ENCODE data around the gene CYB5D1. TPM values are rescaled to one million over a fixed set of nuclear protein-coding genes. Genes with fewer than 3 reads are reported as not detected.

Gene CYB5D1
- total RNA-seq, 1 experiment from 2014 or later, result 18.0 TPM

DNA sequence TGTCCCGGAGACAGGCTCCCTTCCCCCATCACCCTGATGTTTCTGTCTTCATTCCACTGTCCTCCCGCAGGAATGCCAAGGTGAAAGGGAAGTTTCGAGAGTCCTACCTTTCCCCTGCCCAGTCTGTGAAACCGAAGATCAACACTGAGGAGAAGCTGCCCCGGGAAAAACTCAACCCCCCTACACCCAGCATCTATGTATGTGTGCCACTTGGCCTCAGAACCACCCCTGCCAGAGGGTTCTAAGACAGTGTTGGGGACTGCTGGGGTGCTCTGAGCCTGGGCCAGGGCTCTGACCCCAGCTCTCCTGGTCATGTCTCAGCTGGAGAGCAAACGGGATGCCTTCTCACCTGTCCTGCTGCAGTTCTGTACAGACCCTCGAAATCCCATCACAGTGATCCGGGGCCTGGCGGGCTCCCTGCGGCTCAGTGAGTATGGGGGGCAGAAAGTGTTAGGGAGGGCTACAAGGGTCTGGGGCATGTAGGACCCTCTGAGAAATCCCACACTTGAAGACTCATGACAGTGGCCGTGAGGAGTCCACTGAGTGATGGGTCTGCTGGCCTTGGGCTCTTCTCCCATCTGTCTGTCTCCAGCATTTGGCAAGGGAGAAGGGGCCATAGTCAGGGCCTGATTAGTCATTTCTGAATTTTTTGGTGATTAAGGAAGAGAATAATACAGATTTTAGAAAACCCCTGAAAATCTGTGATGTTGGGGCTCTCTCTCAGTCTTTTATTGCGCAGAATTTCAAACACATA lies 7.9 kb upstream of the CYB5D1 start:
- DNase-seq, result no peak
- no peaks in the 10 kb centered on the region; the same call in 1 of the 2 replicates for H3K4me1 ChIP-seq (ENCODE audit: insufficient read depth, low read length)
- no peak overlapping the region for H3K27ac Mint-ChIP-seq
- H2AK5ac ChIP-seq (ENCODE audit: insufficient read length, low read length), result no peak overlapping the region
- no peak overlapping the region for H3T11ph ChIP-seq (ENCODE audit: low read length)
- no CpG with 5 or more reads among the region's 12 CpGs for WGBS (ENCODE audit: extremely low coverage, insufficient read length, low lambda C conversion rate)
- H3K27me3 Mint-ChIP-seq (ENCODE audit: low read depth), result peaks cover 18% of the 10 kb centered on the region
- H2BK120ac ChIP-seq (ENCODE audit: low read depth, low read length, poor library complexity, severe bottlenecking), result no peak overlapping the region
- H3K4ac ChIP-seq (ENCODE audit: low read depth, low read length), result no peak overlapping the region
- no peak overlapping the region for H3K14ac ChIP-seq (ENCODE audit: insufficient read depth, low read length)
- H3K23me2 ChIP-seq (ENCODE audit: insufficient read length, low read depth, low read length, poor library complexity, severe bottlenecking), result peaks cover 10% of the 10 kb centered on the region
- H4K5ac ChIP-seq (ENCODE audit: insufficient read length, low read depth, low read length), result no peak overlapping the region
- peaks cover 2 to 47% (median 40%) of the 10 kb centered on the region in 3 experiments; a peak in 6 of 7 replicates for H3K36me3 Mint-ChIP-seq (ENCODE audit: insufficient read depth in 1 of 3, low read depth in 3 of 3)
- H3K79me1 ChIP-seq (ENCODE audit: insufficient read depth, low read depth, low read length, poor library complexity, severe bottlenecking), result no peaks in the 10 kb centered on the region
- H3K9ac ChIP-seq (ENCODE audit: extremely low read depth, insufficient read length, low read length), result no peak overlapping the region
- no peak overlapping the region for H3K27ac ChIP-seq (ENCODE audit: insufficient read length, low read depth, low read length)
- H3K56ac ChIP-seq (ENCODE audit: insufficient read length, low read depth, low read length), result no peak overlapping the region
- H3K4me2 ChIP-seq (ENCODE audit: insufficient read depth, insufficient read length, low read length), result no peak overlapping the region
- TF ChIP-seq, protein P1, sequence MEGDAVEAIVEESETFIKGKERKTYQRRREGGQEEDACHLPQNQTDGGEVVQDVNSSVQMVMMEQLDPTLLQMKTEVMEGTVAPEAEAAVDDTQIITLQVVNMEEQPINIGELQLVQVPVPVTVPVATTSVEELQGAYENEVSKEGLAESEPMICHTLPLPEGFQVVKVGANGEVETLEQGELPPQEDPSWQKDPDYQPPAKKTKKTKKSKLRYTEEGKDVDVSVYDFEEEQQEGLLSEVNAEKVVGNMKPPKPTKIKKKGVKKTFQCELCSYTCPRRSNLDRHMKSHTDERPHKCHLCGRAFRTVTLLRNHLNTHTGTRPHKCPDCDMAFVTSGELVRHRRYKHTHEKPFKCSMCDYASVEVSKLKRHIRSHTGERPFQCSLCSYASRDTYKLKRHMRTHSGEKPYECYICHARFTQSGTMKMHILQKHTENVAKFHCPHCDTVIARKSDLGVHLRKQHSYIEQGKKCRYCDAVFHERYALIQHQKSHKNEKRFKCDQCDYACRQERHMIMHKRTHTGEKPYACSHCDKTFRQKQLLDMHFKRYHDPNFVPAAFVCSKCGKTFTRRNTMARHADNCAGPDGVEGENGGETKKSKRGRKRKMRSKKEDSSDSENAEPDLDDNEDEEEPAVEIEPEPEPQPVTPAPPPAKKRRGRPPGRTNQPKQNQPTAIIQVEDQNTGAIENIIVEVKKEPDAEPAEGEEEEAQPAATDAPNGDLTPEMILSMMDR (conservative IDR thresholded peaks at IDR 0.05), result no peak
- H2AFZ ChIP-seq (ENCODE audit: low read length), result no peak overlapping the region
- H3K79me2 ChIP-seq (ENCODE audit: insufficient read depth, low read length), result no peaks in the 10 kb centered on the region
- H2BK20ac ChIP-seq (ENCODE audit: low read depth, low read length, poor library complexity, severe bottlenecking), result no peak overlapping the region
- no peak overlapping the region for H4K8ac ChIP-seq (replicated peaks; ENCODE audit: insufficient read length, low read depth, low read length)
- H4K20me1 ChIP-seq (ENCODE audit: control insufficient read depth, insufficient read depth, insufficient read length), result no peaks in the 10 kb centered on the region
- no peak overlapping the region for H2BK5ac ChIP-seq (ENCODE audit: insufficient read length, low read length)
- H4K91ac ChIP-seq (ENCODE audit: insufficient read length, low read depth, low read length), result no peak overlapping the region
- no peaks in the 10 kb centered on the region for H3K9me3 Mint-ChIP-seq
- H3K9me3 ChIP-seq (ENCODE audit: control insufficient read depth, low read depth, low read length), result no peaks in the 10 kb centered on the region
- peak overlapping the region in 1 of 2 experiments; percentile 61; a peak in 2 of 5 replicates for H3K4me3 Mint-ChIP-seq
- no peak overlapping the region for H2BK12ac ChIP-seq (ENCODE audit: insufficient read length, low read depth, low read length)
- no peak overlapping the region for H3K18ac ChIP-seq (ENCODE audit: insufficient read length, low read depth, low read length)
- peaks cover 18% of the 10 kb centered on the region; the same call in 1 of the 2 replicates for H3K27me3 ChIP-seq (ENCODE audit: insufficient read depth, low read length)
- H3K23ac ChIP-seq (ENCODE audit: insufficient read length, low read depth, low read length), result no peak overlapping the region
- peaks cover 12 to 33% of the 10 kb centered on the region in 2 experiments for H3K4me1 Mint-ChIP-seq
- H2BK15ac ChIP-seq (ENCODE audit: low read depth, low read length), result no peak overlapping the region
